Vagina (tissue), 2 donors: ENCODE measurements around the gene SELENOO.

Experiments used
- POLR2A ChIP-seq, 2 donors: fragments of 450-650 bp; IDR thresholded peaks; one replicate each; pipeline ENCODE4 v1.6.1; 2017; ENCODE audit warnings: antibody characterized with exemption in 2 of 2, mild to moderate bottlenecking in 2 of 2, moderate library complexity in 2 of 2
- POLR2AphosphoS5 ChIP-seq, 2 donors: sonication (generic); formaldehyde crosslinking; IDR thresholded peaks; one replicate each; pipeline ENCODE4 v1.9.0; 2017; ENCODE audit warnings: antibody characterized with exemption in 2 of 2, mild to moderate bottlenecking in 2 of 2, low read depth in 1 of 2; ENCODE audit not compliant: insufficient read depth in 1 of 2
- TF ChIP-seq, protein P1 (sequence below), 3 experiments: fragments of 450-650 bp in 2 of 3; fragments of 200-600 bp in 1 of 3; sonication (generic) in 1 of 3; IDR thresholded peaks; one replicate each; pipeline ENCODE4 v1.5.1; 2017 to 2019; ENCODE audit warnings: antibody characterized with exemption in 3 of 3, mild to moderate bottlenecking in 2 of 3, moderate library complexity in 2 of 3

DNA sequence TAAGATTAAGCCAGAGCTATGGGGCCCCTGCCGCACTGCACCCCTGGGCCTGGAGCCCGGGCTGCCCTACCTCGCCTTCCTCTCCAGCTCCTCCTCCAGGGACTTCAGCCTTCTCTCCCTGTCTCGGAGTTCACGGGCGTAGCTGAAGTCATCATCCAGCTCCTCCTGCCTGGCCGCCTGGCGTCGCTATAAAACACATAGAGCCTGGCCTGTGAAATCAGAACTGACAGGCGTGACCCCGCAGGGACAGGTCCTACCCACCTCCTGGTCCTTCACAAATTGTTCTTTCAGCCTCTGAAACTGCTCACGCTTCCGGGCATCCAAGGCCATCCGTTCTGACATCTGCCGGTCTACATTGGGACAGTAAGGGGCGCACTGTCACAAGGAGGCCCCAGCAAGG, 23.3 kb downstream of the SELENOO start:
- TF ChIP-seq, protein P1, sequence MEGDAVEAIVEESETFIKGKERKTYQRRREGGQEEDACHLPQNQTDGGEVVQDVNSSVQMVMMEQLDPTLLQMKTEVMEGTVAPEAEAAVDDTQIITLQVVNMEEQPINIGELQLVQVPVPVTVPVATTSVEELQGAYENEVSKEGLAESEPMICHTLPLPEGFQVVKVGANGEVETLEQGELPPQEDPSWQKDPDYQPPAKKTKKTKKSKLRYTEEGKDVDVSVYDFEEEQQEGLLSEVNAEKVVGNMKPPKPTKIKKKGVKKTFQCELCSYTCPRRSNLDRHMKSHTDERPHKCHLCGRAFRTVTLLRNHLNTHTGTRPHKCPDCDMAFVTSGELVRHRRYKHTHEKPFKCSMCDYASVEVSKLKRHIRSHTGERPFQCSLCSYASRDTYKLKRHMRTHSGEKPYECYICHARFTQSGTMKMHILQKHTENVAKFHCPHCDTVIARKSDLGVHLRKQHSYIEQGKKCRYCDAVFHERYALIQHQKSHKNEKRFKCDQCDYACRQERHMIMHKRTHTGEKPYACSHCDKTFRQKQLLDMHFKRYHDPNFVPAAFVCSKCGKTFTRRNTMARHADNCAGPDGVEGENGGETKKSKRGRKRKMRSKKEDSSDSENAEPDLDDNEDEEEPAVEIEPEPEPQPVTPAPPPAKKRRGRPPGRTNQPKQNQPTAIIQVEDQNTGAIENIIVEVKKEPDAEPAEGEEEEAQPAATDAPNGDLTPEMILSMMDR (IDR thresholded peaks at IDR 0.05): no peak
- TF ChIP-seq POLR2AphosphoS5 (IDR thresholded peaks at IDR 0.05; ENCODE audit: insufficient read depth in 1 of 2, low read depth in 1 of 2) (no peak), POLR2A (IDR thresholded peaks at IDR 0.05) (no peak)
